H1 (cell line): ENCODE results near the gene EGFR.

Experiments used
- CHD2 ChIP-seq: IDR thresholded peaks from 2 replicates; pipeline ENCODE4 v1.6.1; 2012; ENCODE audit warnings: low read length, improper control_type of control experiment
- CTCF ChIP-seq, 3 experiments: IDR thresholded peaks; 1 replicate in 2 of 3; 2 replicates in 1 of 3; pipeline versions ENCODE4 v1.5.1 to v1.6.1; 2011; ENCODE audit warnings: low read length in 3 of 3, mild to moderate bottlenecking in 3 of 3, inconsistent platforms in 2 of 3, low read depth in 1 of 3, moderate library complexity in 1 of 3; ENCODE audit not compliant: insufficient read depth in 1 of 3; ENCODE audit errors: control extremely low read depth in 1 of 3
- EP300 ChIP-seq, 2 experiments: IDR thresholded peaks; 1 replicate in 1 of 2; 2 replicates in 1 of 2; pipeline ENCODE4 v1.6.1; 2011 to 2012; ENCODE audit warnings: low read depth in 2 of 2, low read length in 2 of 2, mild to moderate bottlenecking in 2 of 2, borderline replicate concordance in 1 of 2, inconsistent platforms in 1 of 2, moderate library complexity in 1 of 2
- JUN ChIP-seq: IDR thresholded peaks from 2 replicates; pipeline ENCODE4 v1.6.1; 2011; ENCODE audit warnings: low read depth, mild to moderate bottlenecking, improper control_type of control experiment, low read length
- JUND ChIP-seq: IDR thresholded peaks from 2 replicates; pipeline ENCODE4 v1.6.1; 2011; ENCODE audit warnings: mild to moderate bottlenecking, improper control_type of control experiment, low read length
- POLR2A ChIP-seq, 2 experiments: IDR thresholded peaks; 1 replicate in 1 of 2; 2 replicates in 1 of 2; pipeline ENCODE4 v1.6.1; 2011; ENCODE audit warnings: low read depth in 2 of 2, low read length in 2 of 2, mild to moderate bottlenecking in 2 of 2; ENCODE audit errors: control extremely low read depth in 1 of 2
- POLR2AphosphoS5 ChIP-seq: IDR thresholded peaks from 2 replicates; pipeline ENCODE4 v1.6.1; 2011; ENCODE audit warnings: low read depth, low read length
- RNF2 ChIP-seq: fragments of 200-900, 300-1000 bp; sonication (generic); IDR thresholded peaks from 2 replicates; pipeline ENCODE4 v1.7.1; 2016; ENCODE audit warnings: borderline replicate concordance, low read depth, mild to moderate bottlenecking, antibody characterized with exemption, low read length; ENCODE audit not compliant: poor library complexity, severe bottlenecking; ENCODE audit errors: missing control alignments
- USF2 ChIP-seq: IDR thresholded peaks from 2 replicates; pipeline ENCODE4 v1.6.1; 2011; ENCODE audit warnings: low read length, improper control_type of control experiment

GRCh38 chr7:55066524-55066923 is 47.7 kb downstream of the EGFR start:
- TF ChIP-seq CTCF (IDR thresholded peaks at IDR 0.05; ENCODE audit: control extremely low read depth in 1 of 3, insufficient read depth in 1 of 3, low read depth in 1 of 3, low read length in 3 of 3) (no peak), RNF2 (no peak), JUND (no peak), EP300 (IDR thresholded peaks at IDR 0.05; ENCODE audit: borderline replicate concordance in 1 of 2, low read depth in 2 of 2, low read length in 2 of 2) (no peak), USF2 (no peak), POLR2AphosphoS5 (no peak), CHD2 (no peak), POLR2A (IDR thresholded peaks at IDR 0.05; ENCODE audit: control extremely low read depth in 1 of 2, low read depth in 2 of 2, low read length in 2 of 2) (no peak), JUN (no peak)
